ENCODE data around the gene DDX24.

The DDX24 gene

GRCh38 chr14:94045563-94046345 lies 35.2 kb downstream of the DDX24 start:
- CTCF ChIA-PET: interaction anchor here (1.3 to 6.9 kb wide), 2 partner anchors 10 to 91 kb away, joined by 7 to 57 read pairs; no protein-coding TSS in a partner anchor
- no peak for TF ChIP-seq CTCF (IDR thresholded peaks at IDR 0.05; ENCODE audit: control extremely low read depth, extremely low read depth, low read depth, missing control alignments)

GRCh38 chr14:94045101-94045500 lies 35.9 kb downstream of the DDX24 start:
- ChIA-PET POLR2A (no interaction called here), CTCF (interaction anchor here (1.3 to 6.9 kb wide), 3 partner anchors 9 to 91 kb away, joined by 4 to 57 read pairs (median 7); no protein-coding TSS in a partner anchor)
- TF ChIP-seq CTCF (IDR thresholded peaks at IDR 0.05; ENCODE audit: control extremely low read depth, extremely low read depth, low read depth, missing control alignments): no peak
- DNase-seq (ENCODE audit: extremely low spot score): no peak

More at GRCh38 chr14:94045563-94046345, 35.2 kb downstream of the DDX24 start:
- POLR2A ChIA-PET: no interaction called here
- DNase-seq (ENCODE audit: extremely low spot score): no peak

GRCh38 chr14:94044476-94045091 lies 36.4 kb downstream of the DDX24 start:
- no peak for TF ChIP-seq CTCF (IDR thresholded peaks at IDR 0.05; ENCODE audit: control extremely low read depth, extremely low read depth, low read depth, missing control alignments)
- DNase-seq (ENCODE audit: extremely low spot score): no peak
- POLR2A ChIA-PET: no interaction called here
- CTCF ChIA-PET: interaction anchor here (1.3 to 6.9 kb wide), 3 partner anchors 9 to 92 kb away, joined by 4 to 57 read pairs (median 7); no protein-coding TSS in a partner anchor

- ChIA-PET POLR2A (no interaction called here), CTCF (interaction anchor here (1.3 to 6.9 kb wide), 3 partner anchors 8 to 93 kb away, joined by 4 to 57 read pairs (median 7); no protein-coding TSS in a partner anchor)
- TF ChIP-seq CTCF (IDR thresholded peaks at IDR 0.05; ENCODE audit: control extremely low read depth, extremely low read depth, low read depth, missing control alignments): no peak
- no peak for DNase-seq (ENCODE audit: extremely low spot score)
These were observed 37.1 kb downstream of the DDX24 start for GRCh38 chr14:94043756-94044475.

GRCh38 chr14:94043111-94043755 lies 37.8 kb downstream of the DDX24 start:
- no peak for TF ChIP-seq CTCF (IDR thresholded peaks at IDR 0.05; ENCODE audit: control extremely low read depth, extremely low read depth, low read depth, missing control alignments)
- CTCF ChIA-PET: interaction anchor here (1.2 to 1.9 kb wide), 2 partner anchors 11 to 103 kb away, joined by 4 read pairs; no protein-coding TSS in a partner anchor
- POLR2A ChIA-PET: no interaction called here
- DNase-seq (ENCODE audit: extremely low spot score): no peak

Measured in GM10248 (cell line).